GM13977 (cell line): ENCODE data around the gene GTF3C1.

ENCODE experiments used
- DNase-seq: peaks from one replicate; pipeline ENCODE4 v3.0.0; 2012; ENCODE audit warnings: low spot score
- CTCF ChIP-seq: IDR thresholded peaks from 2 replicates; pipeline ENCODE4 v1.5.1; 2012; ENCODE audit warnings: mild to moderate bottlenecking, control low read depth; ENCODE audit not compliant: insufficient read depth; ENCODE audit errors: extremely low read depth, missing control alignments
- in situ Hi-C: fragments of 300-500 bp; cut with MboI; formaldehyde crosslinking; loops from one replicate; pipeline ENCODE4 v1.12.0; 2022; ENCODE audit warnings: low sequenced_read_pairs, low pct_unique_long_range_greater_than_20kb, mixed read lengths, inconsistent platforms; ENCODE audit not compliant: unreplicated experiment

Gene GTF3C1

GRCh38 chr16:27566417-27566816, 16.7 kb upstream of the GTF3C1 start:
- in situ Hi-C loops: no loop called here
- no peak for DNase-seq
- no peak for TF ChIP-seq CTCF

- DNase-seq: no peak
- in situ Hi-C loops: no loop called here
- no peak for TF ChIP-seq CTCF
These were observed 14.5 kb upstream of the GTF3C1 start for GRCh38 chr16:27564224-27564623.

DNA sequence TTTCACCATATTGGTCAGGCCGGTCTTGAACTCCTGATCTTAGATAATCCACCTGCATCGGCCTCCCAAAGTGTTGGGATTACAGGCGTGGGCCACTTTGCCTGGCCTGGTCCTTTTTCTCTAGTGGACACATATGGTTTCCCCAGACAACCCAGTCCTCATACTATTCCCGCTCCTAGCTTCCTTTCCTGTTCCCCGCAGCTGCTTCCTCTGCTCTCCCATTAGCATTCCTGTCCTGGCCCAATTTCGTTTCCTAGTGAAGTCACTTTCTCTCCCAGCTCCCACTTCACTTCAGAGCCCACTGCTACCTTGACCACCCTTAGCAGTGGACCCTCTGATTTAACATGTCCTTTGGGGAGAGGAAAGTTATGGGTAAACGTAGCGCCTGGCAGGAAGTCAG, 11.5 kb upstream of the GTF3C1 start:
- in situ Hi-C loops: no loop called here
- DNase-seq: no peak
- TF ChIP-seq CTCF: no peak

- no peak for DNase-seq
- in situ Hi-C loops: no loop called here
- TF ChIP-seq CTCF: no peak
These were observed 9.2 kb upstream of the GTF3C1 start for GRCh38 chr16:27558932-27559331.

GRCh38 chr16:27558434-27558833, 8.7 kb upstream of the GTF3C1 start:
- no peak for TF ChIP-seq CTCF
- in situ Hi-C loops: no loop called here
- no peak for DNase-seq

DNA sequence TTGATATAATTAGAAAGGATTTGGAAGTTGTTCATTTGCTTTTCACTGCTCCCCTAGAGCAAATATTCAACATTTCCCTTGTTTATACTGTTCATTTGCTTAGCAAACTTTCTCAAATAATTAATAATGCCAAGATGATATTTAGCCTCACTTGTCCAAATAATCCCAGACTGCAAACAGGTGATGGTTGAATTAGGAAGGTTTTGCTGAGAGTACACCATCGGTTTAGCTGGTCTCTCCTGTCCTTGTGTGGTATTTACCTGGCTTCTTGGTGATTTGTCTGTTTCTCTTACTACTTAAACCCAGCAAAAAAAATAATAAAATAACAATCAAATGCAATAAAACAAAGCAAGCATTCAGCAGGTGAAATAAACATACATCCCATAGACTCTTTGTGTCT, 6.8 kb upstream of the GTF3C1 start:
- in situ Hi-C loops: no loop called here
- TF ChIP-seq CTCF: no peak
- DNase-seq: no peak

DNA sequence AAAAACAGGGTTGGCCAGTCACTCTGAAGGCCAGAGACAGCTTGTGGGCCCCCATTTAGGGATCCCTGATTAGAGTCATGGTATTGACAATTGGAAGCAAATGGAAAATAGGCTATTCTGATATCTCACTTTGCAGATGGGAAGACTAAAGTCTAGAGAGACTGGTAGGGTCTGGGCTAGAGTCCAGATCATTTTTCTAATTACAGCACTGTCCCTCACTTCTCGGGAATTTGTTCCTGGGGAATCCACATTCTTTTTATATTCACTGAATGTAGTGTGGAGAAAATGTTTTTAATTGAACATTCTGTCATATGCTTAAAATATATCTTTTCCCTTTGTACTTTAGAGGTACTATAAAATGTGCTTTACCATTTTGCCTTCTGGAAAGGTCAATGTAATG, 1.3 kb upstream of the GTF3C1 start:
- TF ChIP-seq CTCF: no peak
- in situ Hi-C loops: no loop called here
- no peak for DNase-seq
